Measurements from ENCODE around the gene HOOK2.

- TF ChIP-seq CTCF (conservative IDR thresholded peaks at IDR 0.05; ENCODE audit: low read depth, low read length) (no peak), POLR2A (IDR thresholded peaks at IDR 0.05; ENCODE audit: low read depth, low read length) (no peak)
Observed at GRCh38 chr19:12720851-12721655, 54.3 kb downstream of the HOOK2 start.
